ENCODE measurements around the gene HS3ST4.

HS3ST4 gene

DNA sequence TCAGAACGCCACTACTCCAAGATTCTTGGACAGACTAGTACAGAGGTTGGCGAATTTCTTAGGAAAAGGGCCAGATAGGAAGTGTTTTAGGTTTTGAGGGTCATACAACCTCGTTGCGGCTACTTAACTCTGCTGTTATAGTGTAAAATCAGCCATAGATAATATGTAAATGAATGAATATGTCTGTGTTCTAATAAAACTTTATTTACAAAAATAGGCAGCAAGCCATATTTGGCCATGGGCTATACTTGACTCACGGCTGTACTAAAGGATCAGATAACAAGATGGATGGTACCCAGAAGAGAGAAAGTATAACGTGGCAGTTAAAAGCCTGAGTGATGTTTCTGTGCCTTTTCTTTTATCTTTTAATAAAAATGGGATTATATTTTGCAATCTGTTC is 125.5 kb downstream of the HS3ST4 start:
- in situ Hi-C loops (cut with MboI; ENCODE audit: low sequenced_read_pairs), result no loop called here
- no peaks in the 10 kb centered on the region for H3K4me1 ChIP-seq
- H3K36me3 ChIP-seq (replicated peaks), result no peaks in the 10 kb centered on the region
- no peak for DNase-seq (ENCODE audit: low spot score in 2 of 2)
- no peaks in the 10 kb centered on the region for H3K27me3 ChIP-seq (ENCODE audit: low read depth)
- no peak overlapping the region for H3K4me3 ChIP-seq
- H3K9me3 ChIP-seq, result no peaks in the 10 kb centered on the region

DNA sequence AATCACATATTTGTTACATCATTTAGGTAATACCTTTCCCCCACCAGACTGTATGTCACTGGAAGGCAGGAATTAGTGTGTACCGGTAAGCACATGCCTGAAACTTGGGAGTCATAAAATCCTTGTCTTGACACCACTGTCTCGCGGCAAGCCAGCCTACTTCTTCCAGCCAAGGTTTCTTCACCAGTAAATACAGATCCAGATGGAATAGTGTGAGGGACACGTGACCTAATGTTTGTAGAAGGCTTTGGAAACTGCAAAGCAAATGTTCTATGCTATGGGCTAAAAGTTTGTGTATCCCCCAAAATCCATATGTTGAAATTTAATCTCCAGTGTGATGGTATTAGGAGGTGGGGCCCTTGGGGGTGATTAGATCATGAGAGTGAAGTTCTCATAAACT is 126.1 kb downstream of the HS3ST4 start:
- Histone ChIP-seq H3K36me3 (replicated peaks) (no peaks in the 10 kb centered on the region), H3K4me3 (no peak overlapping the region), H3K27me3 (ENCODE audit: low read depth) (no peaks in the 10 kb centered on the region), H3K4me1 (no peaks in the 10 kb centered on the region), H3K9me3 (no peaks in the 10 kb centered on the region)
- DNase-seq (ENCODE audit: low spot score in 2 of 2), result no peak
- in situ Hi-C loops (cut with MboI; ENCODE audit: low sequenced_read_pairs), result no loop called here

DNA sequence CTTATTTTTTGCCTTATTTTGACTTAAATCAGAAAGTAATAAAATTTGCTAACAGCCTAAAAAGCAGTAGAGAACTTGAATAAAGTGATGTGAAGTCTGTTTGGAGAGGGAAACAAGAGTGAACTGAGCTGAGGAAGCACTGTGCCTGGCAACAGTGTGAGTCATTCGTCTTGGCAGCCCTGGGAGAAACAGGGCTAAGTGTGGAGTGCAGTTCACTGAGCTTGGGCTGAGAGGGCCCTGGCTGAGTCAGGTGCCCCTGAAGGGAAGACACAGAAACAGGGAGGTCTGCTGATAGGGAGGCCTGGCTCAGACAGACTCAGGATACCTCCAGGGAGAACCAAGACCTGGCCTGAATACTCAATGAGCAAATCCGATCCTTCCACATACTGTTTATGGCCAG is 132.1 kb downstream of the HS3ST4 start:
- Histone ChIP-seq H3K4me1 (no peaks in the 10 kb centered on the region), H3K9me3 (no peaks in the 10 kb centered on the region), H3K27me3 (ENCODE audit: low read depth) (no peaks in the 10 kb centered on the region), H3K4me3 (no peak overlapping the region), H3K36me3 (replicated peaks) (no peaks in the 10 kb centered on the region)
- in situ Hi-C loops (cut with MboI; ENCODE audit: low sequenced_read_pairs), result no loop called here
- no peak for DNase-seq (ENCODE audit: low spot score in 2 of 2)

DNA sequence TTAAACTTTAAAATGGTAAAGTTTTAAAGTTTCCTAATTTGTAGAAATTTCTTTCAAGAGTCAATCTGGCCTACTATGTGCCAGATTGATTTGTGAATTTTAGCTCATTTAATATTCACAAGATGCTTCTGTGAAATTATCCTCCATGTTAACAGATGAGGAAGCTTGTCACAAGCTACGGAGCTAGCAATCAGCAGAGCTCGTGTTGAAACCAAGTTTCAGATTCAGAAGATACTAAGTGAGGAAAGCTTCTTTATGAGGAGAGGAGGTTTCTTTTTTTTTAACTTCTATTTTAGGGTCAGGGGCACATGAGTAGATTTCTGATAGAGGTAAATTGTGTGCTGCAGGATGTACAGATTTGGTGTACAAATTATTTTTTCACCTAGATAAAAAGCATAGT is 135.9 kb downstream of the HS3ST4 start:
- H3K9me3 ChIP-seq, result no peaks in the 10 kb centered on the region
- H3K4me3 ChIP-seq, result no peak overlapping the region
- in situ Hi-C loops (cut with MboI; ENCODE audit: low sequenced_read_pairs), result loop anchor here (25.0 kb wide), 1 partner anchor 1285 kb away; no protein-coding TSS in a partner anchor
- H3K36me3 ChIP-seq (replicated peaks), result no peaks in the 10 kb centered on the region
- H3K4me1 ChIP-seq, result no peaks in the 10 kb centered on the region
- no peaks in the 10 kb centered on the region for H3K27me3 ChIP-seq (ENCODE audit: low read depth)
- DNase-seq (ENCODE audit: low spot score in 2 of 2), result no peak

DNA sequence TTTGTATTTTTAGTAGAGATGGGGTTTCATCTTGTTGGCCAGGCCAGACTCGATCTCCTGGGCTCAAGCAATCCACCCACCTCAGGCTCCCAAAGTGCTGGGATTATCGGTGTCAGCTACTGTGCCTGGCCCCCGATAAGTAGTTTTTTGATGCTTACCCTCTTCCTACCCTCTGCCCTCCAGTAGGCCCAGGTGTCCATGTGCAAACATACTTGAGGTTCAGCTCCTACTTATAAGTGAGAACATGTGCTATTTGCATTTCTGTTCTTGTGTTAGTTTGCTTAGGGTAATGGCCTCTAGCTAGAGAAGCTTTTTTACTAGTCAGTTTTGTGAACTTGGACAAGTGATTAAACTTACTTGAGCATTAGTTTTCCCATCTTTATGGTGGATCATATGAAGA is 136.8 kb downstream of the HS3ST4 start:
- no peak for DNase-seq (ENCODE audit: low spot score in 2 of 2)
- no peaks in the 10 kb centered on the region for H3K9me3 ChIP-seq

DNA sequence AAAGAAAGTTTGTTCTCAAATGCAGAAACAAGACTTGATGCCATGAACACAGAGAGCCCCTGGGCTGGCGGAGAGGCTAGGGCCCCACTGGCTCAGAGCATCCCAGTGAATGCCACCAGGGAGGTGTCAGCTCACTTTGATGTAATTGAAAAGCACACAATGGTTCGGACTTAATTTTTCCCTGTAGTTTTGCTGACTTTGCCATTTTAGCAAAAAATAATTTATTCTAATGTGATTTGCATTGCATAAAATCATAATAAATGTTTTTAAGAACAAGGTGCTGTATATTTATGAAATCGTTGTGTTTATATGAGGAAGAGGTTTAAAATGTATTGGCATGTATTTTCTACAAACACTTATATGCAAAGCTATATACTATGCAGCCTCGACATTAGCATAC is 140.5 kb downstream of the HS3ST4 start:
- in situ Hi-C loops (cut with MboI; ENCODE audit: low sequenced_read_pairs), result loop anchor here (25.0 kb wide), 1 partner anchor 1280 kb away; no protein-coding TSS in a partner anchor
- Histone ChIP-seq H3K36me3 (replicated peaks) (no peaks in the 10 kb centered on the region), H3K4me3 (no peak overlapping the region), H3K4me1 (no peaks in the 10 kb centered on the region), H3K9me3 (no peaks in the 10 kb centered on the region), H3K27me3 (ENCODE audit: low read depth) (no peaks in the 10 kb centered on the region)
- no peak for DNase-seq (ENCODE audit: low spot score in 2 of 2)

More for the DNA sequence above, 136.8 kb downstream of the HS3ST4 start:
- H3K4me1 ChIP-seq, result no peaks in the 10 kb centered on the region
- no peaks in the 10 kb centered on the region for H3K27me3 ChIP-seq (ENCODE audit: low read depth)
- in situ Hi-C loops (cut with MboI; ENCODE audit: low sequenced_read_pairs), result loop anchor here (25.0 kb wide), 1 partner anchor 1284 kb away; no protein-coding TSS in a partner anchor
- no peaks in the 10 kb centered on the region for H3K36me3 ChIP-seq (replicated peaks)
- H3K4me3 ChIP-seq, result no peak overlapping the region

DNA sequence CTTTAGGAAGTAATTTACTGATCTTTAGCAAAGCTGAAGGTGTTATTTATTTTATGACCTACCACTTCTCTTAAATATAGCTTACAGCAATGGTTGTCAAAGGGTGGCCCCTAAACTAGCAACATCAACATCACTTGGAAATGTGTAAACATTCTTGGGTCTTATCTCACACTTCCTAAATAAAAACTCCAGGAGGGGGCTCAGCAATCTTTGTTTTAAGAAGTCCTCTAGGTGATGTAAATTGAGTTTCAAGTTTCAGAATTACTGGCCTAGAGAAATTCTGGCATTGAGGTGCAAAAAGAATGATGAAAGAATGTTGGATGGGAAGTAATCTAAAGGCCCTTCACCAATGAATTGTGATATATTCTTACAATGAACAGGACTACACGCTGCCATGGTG is 142.3 kb downstream of the HS3ST4 start:
- Histone ChIP-seq H3K4me3 (no peak overlapping the region), H3K36me3 (replicated peaks) (no peaks in the 10 kb centered on the region), H3K9me3 (no peaks in the 10 kb centered on the region), H3K4me1 (no peaks in the 10 kb centered on the region), H3K27me3 (ENCODE audit: low read depth) (no peaks in the 10 kb centered on the region)
- in situ Hi-C loops (cut with MboI; ENCODE audit: low sequenced_read_pairs), result loop anchor here (25.0 kb wide), 1 partner anchor 1278 kb away; no protein-coding TSS in a partner anchor
- no peak for DNase-seq (ENCODE audit: low spot score in 2 of 2)

DNA sequence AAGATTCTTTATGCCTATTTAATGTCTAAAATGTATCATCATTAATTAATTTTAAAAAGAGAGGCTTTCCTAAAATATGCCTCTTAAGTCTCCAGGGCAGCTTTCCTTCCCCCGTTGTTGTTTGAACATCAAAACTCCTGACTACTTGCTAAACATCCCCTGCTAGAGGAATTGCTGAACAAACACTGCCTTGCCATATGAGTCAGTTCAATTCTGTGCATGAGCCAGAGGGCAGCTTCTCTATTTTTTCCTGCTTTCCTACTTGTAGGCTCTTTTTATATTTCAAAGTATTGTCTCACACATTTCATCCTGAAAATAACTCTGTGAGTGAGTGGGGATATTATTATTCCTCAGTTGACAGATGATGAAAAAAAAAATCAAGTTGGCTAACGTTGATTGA is 143.4 kb downstream of the HS3ST4 start:
- Histone ChIP-seq H3K9me3 (no peaks in the 10 kb centered on the region), H3K4me1 (no peaks in the 10 kb centered on the region), H3K4me3 (no peak overlapping the region), H3K36me3 (replicated peaks) (no peaks in the 10 kb centered on the region), H3K27me3 (ENCODE audit: low read depth) (no peaks in the 10 kb centered on the region)
- no peak for DNase-seq (ENCODE audit: low spot score in 2 of 2)
- in situ Hi-C loops (cut with MboI; ENCODE audit: low sequenced_read_pairs), result loop anchor here (25.0 kb wide), 1 partner anchor 1277 kb away; no protein-coding TSS in a partner anchor

DNA sequence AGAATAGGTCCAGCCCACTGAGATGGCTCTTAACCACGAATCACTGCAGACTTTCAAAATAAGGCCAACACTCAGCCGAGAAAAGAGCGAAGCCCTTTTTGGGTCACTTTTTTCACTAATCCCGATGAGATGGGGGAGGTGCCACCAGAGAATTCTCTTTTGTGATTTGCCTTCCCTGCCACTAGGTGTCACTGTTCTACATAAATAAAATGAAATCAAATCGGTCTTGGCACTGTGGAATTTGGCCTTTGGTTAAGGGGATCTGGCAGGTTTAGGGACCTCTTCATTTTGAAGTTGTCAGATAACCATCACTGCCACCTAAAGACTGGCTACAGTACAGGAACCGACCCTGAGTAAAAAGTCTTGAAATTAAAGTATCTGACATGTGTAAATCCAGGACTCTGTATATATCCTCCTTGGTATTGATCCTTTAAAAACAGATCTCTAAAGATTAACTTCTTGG is 147.0 kb downstream of the HS3ST4 start:
- Histone ChIP-seq H3K9me3 (no peaks in the 10 kb centered on the region), H3K36me3 (replicated peaks) (no peaks in the 10 kb centered on the region), H3K4me3 (no peak overlapping the region), H3K27me3 (ENCODE audit: low read depth) (no peaks in the 10 kb centered on the region), H3K4me1 (no peaks in the 10 kb centered on the region)
- peak; percentile 27 to 41 for DNase-seq (ENCODE audit: low spot score in 2 of 2)
- in situ Hi-C loops (cut with MboI; ENCODE audit: low sequenced_read_pairs), result loop anchor here (25.0 kb wide), 1 partner anchor 1274 kb away; no protein-coding TSS in a partner anchor

DNA sequence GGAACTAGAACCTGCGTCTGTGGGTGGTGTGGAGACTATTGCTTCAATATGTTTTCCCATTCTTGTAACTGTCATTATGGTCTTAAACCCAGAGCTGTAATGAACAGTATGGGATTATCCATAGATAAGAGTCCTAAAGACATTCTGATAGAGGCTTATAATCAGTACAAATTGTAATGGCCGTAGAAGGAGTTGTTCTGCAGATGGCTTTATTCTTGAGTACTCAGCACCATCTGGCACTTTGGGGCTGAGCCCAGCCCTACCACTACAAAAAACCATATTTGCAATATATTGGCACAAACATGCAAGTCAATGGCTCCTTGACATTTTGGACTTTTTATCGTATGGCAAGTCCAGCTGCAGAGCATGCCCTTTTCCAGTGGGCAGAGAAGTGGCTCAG is 150.0 kb downstream of the HS3ST4 start:
- DNase-seq (ENCODE audit: low spot score in 2 of 2), result no peak
- Histone ChIP-seq H3K4me3 (no peak overlapping the region), H3K9me3 (no peaks in the 10 kb centered on the region), H3K36me3 (replicated peaks) (no peaks in the 10 kb centered on the region), H3K4me1 (no peaks in the 10 kb centered on the region), H3K27me3 (ENCODE audit: low read depth) (no peaks in the 10 kb centered on the region)
- in situ Hi-C loops (cut with MboI; ENCODE audit: low sequenced_read_pairs), result loop anchor here (25.0 kb wide), 1 partner anchor 1271 kb away; no protein-coding TSS in a partner anchor

DNA sequence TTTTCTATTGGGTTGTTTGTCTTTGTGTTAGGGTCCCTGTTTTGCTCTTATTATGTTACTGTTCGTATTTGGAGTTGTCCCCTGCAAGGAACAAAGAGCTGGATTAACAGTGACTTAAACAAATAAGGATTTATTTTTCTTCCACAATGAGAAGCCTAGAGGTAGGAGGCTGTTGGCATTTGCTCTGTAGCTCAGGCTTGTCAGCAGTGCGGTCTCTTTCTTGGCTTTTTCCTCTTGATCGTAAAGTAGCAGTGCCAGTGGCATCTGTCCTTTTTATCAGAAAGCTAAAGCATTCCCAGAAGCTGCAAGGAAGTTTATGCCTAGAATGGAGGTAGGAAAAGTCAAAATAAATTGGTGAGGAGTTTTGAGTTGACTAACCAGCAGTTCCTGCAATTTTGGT is 154.1 kb downstream of the HS3ST4 start:
- DNase-seq (ENCODE audit: low spot score in 2 of 2), result no peak
- in situ Hi-C loops (cut with MboI; ENCODE audit: low sequenced_read_pairs), result loop anchor here (25.0 kb wide), 1 partner anchor 1266 kb away; no protein-coding TSS in a partner anchor
- Histone ChIP-seq H3K9me3 (no peaks in the 10 kb centered on the region), H3K4me1 (no peaks in the 10 kb centered on the region), H3K4me3 (no peak overlapping the region), H3K27me3 (ENCODE audit: low read depth) (no peaks in the 10 kb centered on the region), H3K36me3 (replicated peaks) (no peaks in the 10 kb centered on the region)

DNA sequence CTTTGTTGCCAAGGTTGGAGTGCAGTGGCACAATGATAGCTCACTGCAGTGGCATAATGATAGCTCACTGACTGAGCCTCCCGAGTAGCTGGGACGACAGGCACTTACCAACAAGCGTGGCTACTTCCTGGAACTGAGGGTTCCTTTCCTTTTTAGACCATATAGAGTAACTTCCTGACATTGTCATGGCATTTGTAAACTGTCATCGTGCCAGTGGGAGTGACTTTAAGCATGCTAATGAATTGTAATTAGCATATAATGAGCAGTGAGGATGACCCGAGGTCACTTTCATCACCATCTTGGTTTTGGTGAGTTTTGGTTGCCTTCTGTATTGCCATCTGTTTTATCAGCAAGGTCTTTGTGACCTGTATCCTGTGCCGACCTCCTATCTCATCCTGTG is 162.4 kb downstream of the HS3ST4 start:
- in situ Hi-C loops (cut with MboI; ENCODE audit: low sequenced_read_pairs), result no loop called here
- Histone ChIP-seq H3K9me3 (no peaks in the 10 kb centered on the region), H3K4me1 (no peaks in the 10 kb centered on the region), H3K27me3 (ENCODE audit: low read depth) (no peaks in the 10 kb centered on the region), H3K4me3 (no peak overlapping the region), H3K36me3 (replicated peaks) (no peaks in the 10 kb centered on the region)
- no peak for DNase-seq (ENCODE audit: low spot score in 2 of 2)

DNA sequence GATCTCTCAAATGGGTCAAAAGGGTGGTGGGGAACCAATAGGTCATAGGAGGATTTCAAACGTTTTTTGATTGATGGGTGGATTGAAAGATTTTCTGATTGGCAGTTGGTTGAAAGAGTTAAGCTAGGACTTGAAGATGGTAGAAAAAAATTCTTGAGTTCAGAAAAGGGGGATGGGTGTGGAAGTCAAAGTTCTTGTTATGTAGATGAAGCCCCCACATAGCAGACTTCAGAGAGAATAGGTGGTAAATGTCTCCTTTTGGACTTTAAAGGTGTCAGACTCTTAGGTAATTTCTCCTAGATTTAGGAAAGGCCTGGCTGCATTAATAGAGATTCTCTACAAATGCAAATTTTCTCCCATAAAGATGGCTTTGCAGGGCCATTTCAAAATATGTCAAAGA is 163.3 kb downstream of the HS3ST4 start:
- no peak overlapping the region for H3K4me3 ChIP-seq
- no peaks in the 10 kb centered on the region for H3K4me1 ChIP-seq
- in situ Hi-C loops (cut with MboI; ENCODE audit: low sequenced_read_pairs), result no loop called here
- H3K36me3 ChIP-seq (replicated peaks), result no peaks in the 10 kb centered on the region
- DNase-seq (ENCODE audit: low spot score in 2 of 2), result no peak
- H3K27me3 ChIP-seq (ENCODE audit: low read depth), result no peaks in the 10 kb centered on the region
- no peaks in the 10 kb centered on the region for H3K9me3 ChIP-seq

DNA sequence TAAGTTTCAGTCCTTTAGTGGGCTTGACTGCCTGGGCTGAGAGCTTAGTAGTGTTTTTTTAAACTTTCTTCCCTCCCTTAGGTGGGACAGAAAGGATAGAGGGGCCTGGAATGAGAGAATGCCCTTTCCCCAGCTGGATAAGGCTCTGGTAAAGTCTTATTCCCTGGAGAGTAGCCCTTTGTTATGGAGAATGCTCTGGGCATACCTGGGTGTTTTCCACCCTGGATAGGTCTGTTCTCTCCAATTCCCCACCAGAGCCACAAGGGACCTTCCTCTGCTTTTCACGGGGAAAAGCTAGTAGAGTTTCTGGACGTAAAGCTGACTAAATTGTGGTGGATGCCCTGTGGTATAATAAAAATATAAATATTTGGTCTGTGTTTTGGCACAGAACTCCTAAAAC is 164.1 kb downstream of the HS3ST4 start:
- no peaks in the 10 kb centered on the region for H3K4me1 ChIP-seq
- H3K9me3 ChIP-seq, result no peaks in the 10 kb centered on the region
- H3K27me3 ChIP-seq (ENCODE audit: low read depth), result no peaks in the 10 kb centered on the region
- H3K36me3 ChIP-seq (replicated peaks), result no peaks in the 10 kb centered on the region
- no peak overlapping the region for H3K4me3 ChIP-seq
- in situ Hi-C loops (cut with MboI; ENCODE audit: low sequenced_read_pairs), result no loop called here
- no peak for DNase-seq (ENCODE audit: low spot score in 2 of 2)

DNA sequence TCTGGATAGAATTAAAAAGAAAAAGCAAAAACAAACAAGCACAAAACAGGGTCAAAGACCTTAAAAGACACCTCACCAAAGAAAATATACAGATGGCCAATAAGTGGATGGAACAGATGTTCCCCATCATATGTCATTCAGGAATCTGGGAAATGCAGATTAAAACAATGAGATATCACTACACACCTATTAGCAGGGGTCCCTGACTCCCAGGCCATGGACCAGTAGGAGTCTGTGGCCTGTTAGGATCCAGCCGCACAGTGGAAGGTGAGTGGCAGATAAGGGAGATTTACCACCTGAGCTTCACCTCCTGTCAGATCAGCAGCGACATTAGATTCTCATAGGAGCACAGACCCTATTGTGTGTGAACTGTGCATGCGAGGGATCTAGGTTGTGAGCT is 167.9 kb downstream of the HS3ST4 start:
- in situ Hi-C loops (cut with MboI; ENCODE audit: low sequenced_read_pairs), result no loop called here
- DNase-seq (ENCODE audit: low spot score in 2 of 2), result no peak
- H3K4me3 ChIP-seq, result no peak overlapping the region
- no peaks in the 10 kb centered on the region for H3K9me3 ChIP-seq
- H3K27me3 ChIP-seq (ENCODE audit: low read depth), result no peaks in the 10 kb centered on the region
- no peaks in the 10 kb centered on the region for H3K4me1 ChIP-seq
- H3K36me3 ChIP-seq (replicated peaks), result no peaks in the 10 kb centered on the region

All from HAP-1 (cell line).